Dendritic cell treated with granulocyte-macrophage colony-stimulating factor and Interleukin-4, amounts not matched to agents 40 ng/mL and 50 ng/mL, for 4 days (primary cell): ENCODE data around the gene PRM2.
A peak's percentile ranks its signal among the peaks of the same experiment; 100 is the strongest.
"Not testable (repeated sequence)": the region's sequence is repeated elsewhere in the genome, so short reads cannot be mapped to it uniquely, and the experiment has no call there.

Source experiments
- H3K27ac Mint-ChIP-seq: one replicate; pipeline ENCODE4 v1.8.0; 2022; ENCODE audit warnings: mild to moderate bottlenecking, mixed read lengths
- H3K27me3 Mint-ChIP-seq: one replicate; pipeline ENCODE4 v1.8.0; 2022; ENCODE audit warnings: mild to moderate bottlenecking, mixed read lengths
- H3K36me3 Mint-ChIP-seq: one replicate; pipeline ENCODE4 v1.8.0; 2022; ENCODE audit warnings: low read depth, mixed read lengths
- H3K4me1 Mint-ChIP-seq: one replicate; pipeline ENCODE4 v1.8.0; 2022; ENCODE audit warnings: low read depth, mixed read lengths
- H3K4me3 Mint-ChIP-seq: one replicate; pipeline ENCODE4 v1.8.0; 2022; ENCODE audit warnings: mild to moderate bottlenecking, moderate library complexity, mixed read lengths
- H3K9me3 Mint-ChIP-seq: one replicate; pipeline ENCODE4 v1.8.0; 2022; ENCODE audit warnings: mixed read lengths
- intact Hi-C: fragments of 100-400 bp; cut with micrococcal nuclease; formaldehyde crosslinking; loops from one replicate; pipeline ENCODE4 v1.15.0; 2022

The PRM2 gene

DNA sequence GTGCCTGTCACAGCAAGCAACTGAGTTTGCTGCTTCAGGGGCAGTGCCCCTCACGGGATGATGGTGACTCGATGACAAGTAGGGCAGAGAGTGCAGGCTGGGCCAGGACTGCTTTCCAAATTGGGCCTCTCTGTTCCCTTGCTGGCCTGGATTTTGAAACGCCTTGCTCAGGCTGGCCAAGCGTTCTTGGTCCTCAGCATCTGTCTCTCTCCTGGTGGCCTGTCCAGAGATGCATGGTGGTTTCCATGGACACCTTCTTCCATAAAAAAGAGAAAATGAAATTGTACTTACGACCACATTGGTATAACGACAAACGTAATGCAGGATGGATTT is 24.2 kb upstream of the PRM2 start:
- no peak overlapping the region for H3K4me3 Mint-ChIP-seq
- peaks cover 29% of the 10 kb centered on the region for H3K27me3 Mint-ChIP-seq
- H3K36me3 Mint-ChIP-seq: no peaks in the 10 kb centered on the region
- no peak overlapping the region for H3K27ac Mint-ChIP-seq
- no peaks in the 10 kb centered on the region for H3K9me3 Mint-ChIP-seq
- intact Hi-C loops: no loop called here
- H3K4me1 Mint-ChIP-seq: peaks cover 45% of the 10 kb centered on the region

- H3K27me3 Mint-ChIP-seq: peaks cover 32% of the 10 kb centered on the region
- H3K27ac Mint-ChIP-seq: no peak overlapping the region
- no peaks in the 10 kb centered on the region for H3K9me3 Mint-ChIP-seq
- intact Hi-C loops: loop anchor here (5.0 kb wide), 1 partner anchor 43 kb away; the partner anchor contains the start of gene SOCS1
- H3K36me3 Mint-ChIP-seq: no peaks in the 10 kb centered on the region
- peaks cover 45% of the 10 kb centered on the region for H3K4me1 Mint-ChIP-seq
- no peak overlapping the region for H3K4me3 Mint-ChIP-seq
Observed at GRCh38 chr16:11299865-11300559, 23.7 kb upstream of the PRM2 start.

GRCh38 chr16:11298950-11299547 is 22.8 kb upstream of the PRM2 start:
- not testable (repeated sequence) for H3K4me3 Mint-ChIP-seq
- H3K27ac Mint-ChIP-seq: peak overlapping the region; percentile 30
- H3K4me1 Mint-ChIP-seq: peaks cover 39% of the 10 kb centered on the region

GRCh38 chr16:11298143-11298900 is 22.0 kb upstream of the PRM2 start:
- Mint-ChIP-seq H3K4me1 (peaks cover 32% of the 10 kb centered on the region), H3K9me3 (no peaks in the 10 kb centered on the region), H3K27ac (peak overlapping the region; percentile 72), H3K36me3 (no peaks in the 10 kb centered on the region), H3K4me3 (no peak overlapping the region), H3K27me3 (peaks cover 33% of the 10 kb centered on the region)
- intact Hi-C loops: loop anchor here (5.0 kb wide), 1 partner anchor 41 kb away; the partner anchor contains the start of gene SOCS1

More at GRCh38 chr16:11298950-11299547, 22.8 kb upstream of the PRM2 start:
- not testable (repeated sequence) for H3K9me3 Mint-ChIP-seq, H3K36me3 Mint-ChIP-seq
- intact Hi-C loops: loop anchor here (5.0 kb wide), 1 partner anchor 42 kb away; the partner anchor contains the start of gene SOCS1
- H3K27me3 Mint-ChIP-seq: peaks cover 35% of the 10 kb centered on the region

- Mint-ChIP-seq H3K9me3 (no peaks in the 10 kb centered on the region), H3K36me3 (no peaks in the 10 kb centered on the region), H3K4me3 (peak overlapping the region; percentile 42), H3K27ac (peak overlapping the region; percentile 72), H3K4me1 (peaks cover 27% of the 10 kb centered on the region), H3K27me3 (peaks cover 35% of the 10 kb centered on the region)
- intact Hi-C loops: loop anchor here (5.0 kb wide), 1 partner anchor 40 kb away; the partner anchor contains the start of gene SOCS1
Observed at GRCh38 chr16:11297492-11298142, 21.3 kb upstream of the PRM2 start.

DNA sequence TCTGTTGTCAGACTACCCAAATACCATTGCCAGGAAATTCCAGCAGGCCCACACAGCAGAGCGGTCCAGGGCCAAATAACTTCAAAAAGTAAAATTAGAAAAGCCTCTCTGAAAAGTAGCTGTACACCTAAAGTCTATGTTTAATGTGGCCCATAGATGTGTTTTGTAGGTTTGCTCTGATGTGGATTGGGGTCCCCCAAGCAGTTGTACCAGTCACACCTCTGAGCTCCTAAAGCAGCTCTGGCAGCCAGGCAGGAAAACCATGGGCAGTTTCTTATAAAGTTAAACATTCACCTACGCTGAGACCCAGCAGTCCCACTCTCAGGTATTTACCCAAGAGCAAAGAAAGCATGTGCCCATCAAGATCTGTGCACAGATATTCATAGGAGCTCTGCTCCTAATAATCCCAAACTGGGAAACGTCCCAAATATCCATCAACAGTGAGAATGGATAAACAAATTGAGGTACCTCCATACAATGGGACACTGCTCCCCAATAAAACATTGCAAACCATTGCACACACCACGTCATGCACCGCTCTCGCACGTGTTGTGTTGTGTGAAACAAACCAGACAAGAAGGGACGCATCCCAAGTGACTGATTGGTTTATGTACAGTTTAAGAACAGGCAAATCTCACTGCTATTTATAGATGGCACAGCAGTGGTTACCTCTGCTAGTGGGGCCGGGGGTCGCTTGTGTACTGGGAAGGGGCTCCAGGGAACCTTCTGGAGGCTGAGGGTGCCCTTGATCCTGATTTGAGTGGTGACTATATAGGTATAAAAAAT is 20.6 kb upstream of the PRM2 start:
- Mint-ChIP-seq H3K27me3 (peaks cover 35% of the 10 kb centered on the region), H3K9me3 (no peaks in the 10 kb centered on the region), H3K4me3 (no peak overlapping the region), H3K4me1 (peaks cover 27% of the 10 kb centered on the region), H3K27ac (peak overlapping the region; percentile 72), H3K36me3 (no peaks in the 10 kb centered on the region)
- intact Hi-C loops: loop anchor here (5.0 kb wide), 1 partner anchor 40 kb away; the partner anchor contains the start of gene SOCS1

GRCh38 chr16:11296351-11296705 is 20.0 kb upstream of the PRM2 start:
- Mint-ChIP-seq H3K27me3 (peaks cover 41% of the 10 kb centered on the region), H3K36me3 (no peaks in the 10 kb centered on the region), H3K27ac (no peak overlapping the region), H3K4me3 (no peak overlapping the region), H3K4me1 (peaks cover 27% of the 10 kb centered on the region), H3K9me3 (no peaks in the 10 kb centered on the region)
- intact Hi-C loops: loop anchor here (5.0 kb wide), 1 partner anchor 39 kb away; the partner anchor contains the start of gene SOCS1

GRCh38 chr16:11295672-11296071 is 19.4 kb upstream of the PRM2 start:
- intact Hi-C loops: loop anchor here (5.0 kb wide), 1 partner anchor 38 kb away; the partner anchor contains the start of gene SOCS1
- H3K27me3 Mint-ChIP-seq: peaks cover 44% of the 10 kb centered on the region
- no peak overlapping the region for H3K27ac Mint-ChIP-seq
- H3K9me3 Mint-ChIP-seq: no peaks in the 10 kb centered on the region
- no peaks in the 10 kb centered on the region for H3K36me3 Mint-ChIP-seq
- peaks cover 27% of the 10 kb centered on the region for H3K4me1 Mint-ChIP-seq
- H3K4me3 Mint-ChIP-seq: no peak overlapping the region

GRCh38 chr16:11292076-11292748 is 15.9 kb upstream of the PRM2 start:
- Mint-ChIP-seq H3K27me3 (peaks cover 66% of the 10 kb centered on the region), H3K9me3 (no peaks in the 10 kb centered on the region), H3K4me1 (peaks cover 27% of the 10 kb centered on the region), H3K4me3 (no peak overlapping the region), H3K36me3 (no peaks in the 10 kb centered on the region), H3K27ac (no peak overlapping the region)
- intact Hi-C loops: no loop called here

- intact Hi-C loops: no loop called here
- Mint-ChIP-seq H3K27me3 (peaks cover 77% of the 10 kb centered on the region), H3K9me3 (no peaks in the 10 kb centered on the region)
Observed at GRCh38 chr16:11291091-11291703, 14.9 kb upstream of the PRM2 start.

GRCh38 chr16:11290102-11290893 is 14.0 kb upstream of the PRM2 start:
- H3K36me3 Mint-ChIP-seq: no peaks in the 10 kb centered on the region
- H3K9me3 Mint-ChIP-seq: no peaks in the 10 kb centered on the region
- H3K27me3 Mint-ChIP-seq: peaks cover 81% of the 10 kb centered on the region
- H3K4me3 Mint-ChIP-seq: no peak overlapping the region
- H3K27ac Mint-ChIP-seq: peak overlapping the region; percentile 2
- intact Hi-C loops: no loop called here
- H3K4me1 Mint-ChIP-seq: peaks cover 22% of the 10 kb centered on the region

More at GRCh38 chr16:11291091-11291703, 14.9 kb upstream of the PRM2 start:
- no peaks in the 10 kb centered on the region for H3K36me3 Mint-ChIP-seq
- peaks cover 21% of the 10 kb centered on the region for H3K4me1 Mint-ChIP-seq
- H3K4me3 Mint-ChIP-seq: no peak overlapping the region
- no peak overlapping the region for H3K27ac Mint-ChIP-seq

- H3K4me3 Mint-ChIP-seq, H3K36me3 Mint-ChIP-seq, H3K9me3 Mint-ChIP-seq, intact Hi-C loops: not testable (repeated sequence)
- Mint-ChIP-seq H3K27ac (peak overlapping the region; percentile 2), H3K4me1 (peaks cover 22% of the 10 kb centered on the region), H3K27me3 (peaks cover 79% of the 10 kb centered on the region)
Observed at GRCh38 chr16:11289696-11290095, 13.4 kb upstream of the PRM2 start.
